A673 (cell line): ENCODE data around the gene SECTM1. TPM values are rescaled to one million over a fixed set of nuclear protein-coding genes. Genes with fewer than 3 reads are reported as not detected.

Experiments
- BruUV-seq: library from RNA; stranded (reverse); fragments of 400-500 nt; replicated peaks from 2 replicates; lab custom pipeline; 2021; lab: Mats Ljungman, UMichigan
- CTCF ChIA-PET: fragments of 300-600 bp; sonication (Branson Sonifier 250); formaldehyde crosslinking; loops from one replicate; lab custom pipeline; 2022; ENCODE audit warnings: antibody characterized with exemption; lab: Charles Lee
- POLR2A ChIA-PET: fragments of 300-600 bp; sonication (Branson Sonifier 250); formaldehyde crosslinking; loops from one replicate; lab custom pipeline; 2022; ENCODE audit warnings: antibody characterized with exemption; ENCODE audit not compliant: low non-redundant PET; lab: Charles Lee
- DNase-seq: peaks from one replicate; pipeline ENCODE4 v3.0.0-alpha.2; 2015; ENCODE audit warnings: low spot score
- H3K27ac ChIP-seq: fragments of 200-600 bp; sonication (generic); 2 replicates; pipeline ENCODE4 v1.5.1; 2016; ENCODE audit warnings: mixed run types, low read depth, mild to moderate bottlenecking, mixed read lengths, antibody characterized with exemption, low read length; ENCODE audit not compliant: poor library complexity, severe bottlenecking
- H3K27me3 ChIP-seq: fragments of 200-600 bp; sonication (generic); replicated peaks from 2 replicates; pipeline ENCODE4 v1.6.1; 2017; ENCODE audit warnings: mixed run types, low read depth, mild to moderate bottlenecking, mixed read lengths, antibody characterized with exemption, low read length; ENCODE audit not compliant: insufficient read depth, poor library complexity
- H3K36me3 ChIP-seq: fragments of 200-600 bp; sonication (generic); 2 replicates; pipeline ENCODE4 v1.6.1; 2016; ENCODE audit warnings: mixed run types, mild to moderate bottlenecking, mixed read lengths, antibody characterized with exemption, low read length; ENCODE audit not compliant: insufficient read depth, poor library complexity, severe bottlenecking
- H3K4me1 ChIP-seq: fragments of 200-600 bp; sonication (generic); 2 replicates; pipeline ENCODE4 v1.6.1; 2017; ENCODE audit warnings: mixed run types, mild to moderate bottlenecking, mixed read lengths, antibody characterized with exemption, low read length; ENCODE audit not compliant: insufficient read depth, poor library complexity, severe bottlenecking
- H3K4me3 ChIP-seq: fragments of 200-600 bp; sonication (generic); 2 replicates; pipeline ENCODE4 v1.5.1; 2016; ENCODE audit warnings: low read depth, mixed run types, mild to moderate bottlenecking, mixed read lengths, low read length; ENCODE audit not compliant: poor library complexity, severe bottlenecking
- H3K9me3 ChIP-seq: fragments of 200-600 bp; sonication (generic); 2 replicates; pipeline ENCODE4 v1.6.1; 2016; ENCODE audit warnings: mixed run types, low read depth, mild to moderate bottlenecking, mixed read lengths, antibody characterized with exemption, low read length; ENCODE audit not compliant: poor library complexity, severe bottlenecking
- EZH2 ChIP-seq: fragments of 200-600 bp; sonication (generic); IDR thresholded peaks from 2 replicates; pipeline ENCODE4 v1.6.1; 2017; ENCODE audit warnings: borderline replicate concordance, low read depth, mild to moderate bottlenecking, mixed read lengths, antibody characterized with exemption, low read length; ENCODE audit not compliant: poor library complexity, severe bottlenecking
- intact Hi-C: fragments of 100-400 bp; cut with micrococcal nuclease; formaldehyde crosslinking; loops from one replicate; pipeline ENCODE4 v1.10.0; 2022; ENCODE audit not compliant: unreplicated experiment
- total RNA-seq: library from RNA; stranded (reverse); gene quantifications from 2 replicates; pipeline ENCODE4 v1.2.3, GENCODE V29; 2021
- TF ChIP-seq, protein P1 (sequence below): fragments of 300-800, 200-600 bp; sonication (generic); conservative IDR thresholded peaks from 2 replicates; pipeline ENCODE4 v1.5.1; 2017; ENCODE audit warnings: low read depth, mild to moderate bottlenecking, antibody characterized with exemption, low read length, moderate library complexity, mixed read lengths

SECTM1 gene
- total RNA-seq, 1 experiment from 2014 or later = 1.4 TPM

DNA sequence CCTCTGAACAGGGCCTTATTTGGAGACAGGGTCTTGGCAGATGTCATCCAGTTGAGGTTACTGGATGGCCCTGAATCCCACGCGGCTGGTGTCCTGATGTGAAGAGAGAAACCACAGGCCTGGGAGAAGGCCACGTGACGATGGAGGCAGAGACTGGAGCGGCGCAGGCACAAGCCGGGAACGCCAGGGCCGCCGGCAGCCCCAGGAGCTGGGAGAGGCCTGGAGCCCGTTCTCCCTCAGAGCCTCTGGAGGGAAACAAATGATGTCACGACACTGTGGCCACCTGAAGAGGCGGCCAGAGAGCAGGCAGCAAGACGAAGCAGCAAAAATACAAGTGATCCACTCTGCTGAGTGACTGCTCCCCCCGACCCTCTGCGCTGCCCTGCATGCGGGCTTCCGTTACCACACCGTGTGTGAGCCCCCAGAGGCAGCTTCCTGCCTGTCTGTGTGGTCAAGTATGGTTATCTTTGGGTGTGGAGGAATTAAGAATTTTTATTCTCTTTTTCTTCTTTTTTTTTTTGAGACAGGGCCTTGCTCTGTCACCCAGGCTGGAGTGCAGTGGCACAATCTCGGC lies 27.8 kb downstream of the SECTM1 start:
- BruUV-seq = no TSS peak
- Histone ChIP-seq H3K4me1 (no peaks in the 10 kb centered on the region), H3K27me3 (no peaks in the 10 kb centered on the region), H3K9me3 (no peaks in the 10 kb centered on the region), H3K27ac (no peak overlapping the region), H3K4me3 (no peak overlapping the region), H3K36me3 (no peaks in the 10 kb centered on the region)
- TF ChIP-seq, protein P1, sequence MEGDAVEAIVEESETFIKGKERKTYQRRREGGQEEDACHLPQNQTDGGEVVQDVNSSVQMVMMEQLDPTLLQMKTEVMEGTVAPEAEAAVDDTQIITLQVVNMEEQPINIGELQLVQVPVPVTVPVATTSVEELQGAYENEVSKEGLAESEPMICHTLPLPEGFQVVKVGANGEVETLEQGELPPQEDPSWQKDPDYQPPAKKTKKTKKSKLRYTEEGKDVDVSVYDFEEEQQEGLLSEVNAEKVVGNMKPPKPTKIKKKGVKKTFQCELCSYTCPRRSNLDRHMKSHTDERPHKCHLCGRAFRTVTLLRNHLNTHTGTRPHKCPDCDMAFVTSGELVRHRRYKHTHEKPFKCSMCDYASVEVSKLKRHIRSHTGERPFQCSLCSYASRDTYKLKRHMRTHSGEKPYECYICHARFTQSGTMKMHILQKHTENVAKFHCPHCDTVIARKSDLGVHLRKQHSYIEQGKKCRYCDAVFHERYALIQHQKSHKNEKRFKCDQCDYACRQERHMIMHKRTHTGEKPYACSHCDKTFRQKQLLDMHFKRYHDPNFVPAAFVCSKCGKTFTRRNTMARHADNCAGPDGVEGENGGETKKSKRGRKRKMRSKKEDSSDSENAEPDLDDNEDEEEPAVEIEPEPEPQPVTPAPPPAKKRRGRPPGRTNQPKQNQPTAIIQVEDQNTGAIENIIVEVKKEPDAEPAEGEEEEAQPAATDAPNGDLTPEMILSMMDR = no peak
- no peak for TF ChIP-seq EZH2
- POLR2A ChIA-PET = no interaction called here
- no peak for DNase-seq
- intact Hi-C loops = no loop called here
- CTCF ChIA-PET = no interaction called here

DNA sequence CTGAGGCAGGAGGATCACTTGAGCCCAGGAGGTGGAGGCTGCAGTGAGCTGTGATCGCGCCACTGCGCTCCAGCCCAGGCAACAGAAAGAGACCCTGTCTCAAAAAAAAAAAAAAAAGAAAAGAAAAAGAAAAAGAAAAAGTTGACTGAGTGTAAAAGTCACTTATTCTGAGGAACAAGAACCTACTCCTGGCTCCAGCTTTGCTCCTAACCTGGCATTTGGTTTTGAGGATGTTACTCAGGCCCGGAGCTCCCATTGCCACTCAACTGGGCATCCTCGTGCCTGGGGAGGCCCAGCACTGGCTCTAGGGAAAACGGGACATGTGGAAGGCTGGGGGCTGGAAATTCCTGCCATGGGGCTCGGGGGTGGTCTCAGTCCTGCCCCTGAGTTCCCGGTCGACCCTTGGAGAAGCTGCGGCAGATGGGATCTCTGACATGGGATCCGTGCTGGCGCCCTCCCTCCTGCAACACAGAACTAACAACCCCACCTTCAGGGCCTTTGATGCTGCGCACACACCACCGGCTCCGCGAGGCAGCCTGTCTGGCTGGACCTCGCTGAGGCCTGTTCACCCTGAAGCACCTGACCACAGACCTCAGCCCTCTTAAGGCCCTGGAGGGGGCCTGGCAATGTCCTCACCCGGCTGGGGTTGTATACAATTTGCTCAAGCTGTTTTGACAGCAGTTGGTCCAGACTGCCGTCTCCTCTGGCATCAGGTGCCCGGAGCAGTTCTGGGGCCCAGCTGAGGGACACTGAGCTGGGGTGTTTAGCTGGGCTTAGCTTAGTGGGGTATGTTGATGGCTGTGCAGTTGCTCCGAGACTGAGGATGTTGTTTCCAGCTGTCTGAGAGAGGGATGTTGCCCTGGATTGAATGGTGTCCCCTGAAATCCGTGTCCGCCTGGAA lies 28.5 kb downstream of the SECTM1 start:
- intact Hi-C loops = loop anchor here (5.0 kb wide), 1 partner anchor 107 kb away; no protein-coding TSS in a partner anchor
- no peak for DNase-seq
- Histone ChIP-seq H3K27me3 (no peaks in the 10 kb centered on the region), H3K36me3 (no peaks in the 10 kb centered on the region), H3K4me3 (no peak overlapping the region), H3K4me1 (no peaks in the 10 kb centered on the region), H3K27ac (no peak overlapping the region), H3K9me3 (no peaks in the 10 kb centered on the region)
- no TSS peak for BruUV-seq
- TF ChIP-seq, protein P1 = no peak
- TF ChIP-seq EZH2 = no peak
- CTCF ChIA-PET = interaction anchor here (0.6 kb wide), 1 partner anchor 83 kb away, joined by 7 read pairs; no protein-coding TSS in a partner anchor
- POLR2A ChIA-PET = no interaction called here

DNA sequence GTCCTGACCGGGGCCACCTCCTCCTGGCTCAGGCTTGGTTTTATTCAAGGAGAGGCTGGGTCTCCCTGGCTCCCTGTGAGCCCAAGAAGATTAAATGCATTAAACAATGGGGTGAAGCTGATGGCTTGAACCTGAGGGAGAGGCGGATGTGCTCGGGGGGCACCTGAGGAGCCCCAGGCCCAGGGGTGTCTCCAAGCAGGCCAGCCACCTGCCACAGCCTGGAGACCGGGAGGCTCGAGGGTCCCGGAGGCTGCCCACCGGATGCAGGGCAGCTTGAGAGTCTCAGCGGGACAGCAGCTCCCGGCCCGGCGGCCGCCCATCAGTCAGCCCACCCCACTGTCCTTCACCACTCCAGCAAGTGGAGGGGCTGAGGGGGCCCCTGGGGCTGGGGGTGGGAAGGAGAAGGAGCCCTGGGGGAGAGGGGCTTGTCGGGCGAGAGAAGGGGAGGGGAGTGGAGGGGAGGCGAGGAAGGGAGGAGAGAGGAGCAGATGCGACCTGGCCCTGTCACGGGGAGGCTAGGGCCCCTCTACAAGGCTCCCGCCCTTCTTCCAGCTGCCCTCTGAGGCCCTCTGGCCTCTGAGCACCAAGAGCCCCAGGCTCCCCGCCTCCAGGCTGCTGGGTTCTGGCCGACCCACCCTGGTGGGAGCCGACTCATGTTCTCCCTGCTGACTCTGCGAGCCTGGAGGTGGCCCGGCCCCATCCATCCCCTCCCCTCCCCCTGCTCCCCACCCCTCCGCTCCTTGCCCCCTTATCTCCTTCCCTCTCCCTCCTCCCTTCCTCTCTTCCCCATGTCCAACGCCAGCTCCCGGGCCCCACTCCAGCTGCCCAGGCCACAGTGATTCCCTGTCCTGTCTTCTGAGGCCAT lies 29.4 kb downstream of the SECTM1 start:
- DNase-seq = no peak
- BruUV-seq = no TSS peak
- no peaks in the 10 kb centered on the region for H3K36me3 ChIP-seq
- H3K27me3 ChIP-seq = no peaks in the 10 kb centered on the region
- CTCF ChIA-PET = no interaction called here
- intact Hi-C loops = loop anchor here (5.0 kb wide), 1 partner anchor 108 kb away; no protein-coding TSS in a partner anchor
- no peak overlapping the region for H3K27ac ChIP-seq
- no peak overlapping the region for H3K4me3 ChIP-seq
- POLR2A ChIA-PET = no interaction called here
- H3K4me1 ChIP-seq = no peaks in the 10 kb centered on the region
- TF ChIP-seq EZH2 = no peak
- TF ChIP-seq, protein P1 = no peak
- no peaks in the 10 kb centered on the region for H3K9me3 ChIP-seq
